Panc1 (cell line): ENCODE results near the gene MACROD1. TPM values are rescaled to one million over a fixed set of nuclear protein-coding genes. Genes with fewer than 3 reads are reported as not detected.
A peak's percentile ranks its signal among the peaks of the same experiment; 100 is the strongest.

ENCODE experiments used
- ATAC-seq: fragments of 200-7000 bp; cut with Tn5 transposase; 2 replicates; pipeline ENCODE4 v1.9.1; 2020; ENCODE audit warnings: mild to moderate bottlenecking, moderate library complexity
- BruUV-seq: library from RNA; stranded (reverse); fragments of 400-500 nt; replicated peaks from 2 replicates; lab custom pipeline; 2021; lab: Mats Ljungman, UMichigan
- CTCF ChIA-PET: fragments of 300-600 bp; sonication (Branson Sonifier 250); formaldehyde crosslinking; loops from one replicate; lab custom pipeline; 2022; ENCODE audit warnings: antibody characterized with exemption; lab: Charles Lee
- POLR2A ChIA-PET: fragments of 300-600 bp; sonication (Branson Sonifier 250); formaldehyde crosslinking; loops from one replicate; lab custom pipeline; 2022; ENCODE audit warnings: antibody characterized with exemption; lab: Charles Lee
- DNase-seq: peaks from one replicate; pipeline ENCODE4 v3.0.0-alpha.2; 2010; ENCODE audit warnings: low read depth, low spot score
- H3K27ac ChIP-seq: 2 replicates; pipeline ENCODE4 v1.5.1; 2011; ENCODE audit warnings: mild to moderate bottlenecking, low read length, inconsistent platforms
- H3K27me3 ChIP-seq: fragments of 200-500 bp; sonication (Bioruptor generic); 2 replicates; pipeline ENCODE4 v1.6.0; 2014; ENCODE audit warnings: low read length, inconsistent platforms; ENCODE audit not compliant: control insufficient read depth, insufficient read depth
- H3K36me3 ChIP-seq: fragments of 200-500 bp; sonication (Bioruptor generic); 2 replicates; pipeline ENCODE4 v1.5.1; 2014; ENCODE audit warnings: inconsistent platforms, mild to moderate bottlenecking, low read length, moderate library complexity; ENCODE audit not compliant: control insufficient read depth, insufficient read depth
- H3K4me1 ChIP-seq: 2 replicates; pipeline ENCODE4 v1.5.1; 2011; ENCODE audit warnings: inconsistent platforms, mild to moderate bottlenecking, low read length, moderate library complexity; ENCODE audit not compliant: control insufficient read depth, insufficient read depth
- H3K4me3 ChIP-seq, 2 experiments: 2 replicates each; pipeline ENCODE4 v1.5.1; 2011 to 2012; ENCODE audit warnings: low read depth in 2 of 2, low read length in 2 of 2, mild to moderate bottlenecking in 2 of 2, inconsistent platforms in 1 of 2, moderate library complexity in 1 of 2
- H3K9me3 ChIP-seq: fragments of 200-500 bp; sonication (Bioruptor generic); 2 replicates; pipeline ENCODE4 v1.5.1; 2014; ENCODE audit warnings: low read depth, mild to moderate bottlenecking, inconsistent platforms, low read length, moderate library complexity; ENCODE audit not compliant: control insufficient read depth, insufficient read depth
- POLR2AphosphoS5 ChIP-seq: IDR thresholded peaks from 2 replicates; pipeline ENCODE4 v1.6.1; 2012; ENCODE audit warnings: mild to moderate bottlenecking, low read depth, low read length, moderate library complexity
- SIN3A ChIP-seq: IDR thresholded peaks from 2 replicates; pipeline ENCODE4 v1.6.1; 2012; ENCODE audit warnings: low read depth, mild to moderate bottlenecking, low read length, moderate library complexity, borderline replicate concordance; ENCODE audit not compliant: insufficient read depth
- TCF7L2 ChIP-seq: IDR thresholded peaks from 2 replicates; pipeline ENCODE4 v1.6.1; 2011; ENCODE audit warnings: mild to moderate bottlenecking, low read depth, low read length, inconsistent platforms
- in situ Hi-C: cut with HindIII; loops from 2 replicates; pipeline ENCODE4 v1.10.0; 2016; ENCODE audit warnings: low sequenced_read_pairs, low pct_unique_long_range_greater_than_20kb
- intact Hi-C: fragments of 100-400 bp; cut with micrococcal nuclease; formaldehyde crosslinking; loops from one replicate; pipeline ENCODE4 v1.10.0; 2022; ENCODE audit not compliant: unreplicated experiment
- total RNA-seq: library from RNA; stranded (reverse); gene quantifications from one replicate; pipeline ENCODE4 v1.2.1, GENCODE V29; 2021; ENCODE audit not compliant: unreplicated experiment
- TF ChIP-seq, protein P1 (sequence below), 2 experiments: IDR thresholded peaks; 2 replicates each; pipeline ENCODE4 v1.6.1; 2011 to 2012; ENCODE audit warnings: low read depth in 2 of 2, control low read depth in 1 of 2, low read length in 1 of 2, mild to moderate bottlenecking in 1 of 2, moderate library complexity in 1 of 2; ENCODE audit not compliant: insufficient read depth in 1 of 2
- TF ChIP-seq, protein P2 (sequence below): fragments of 450-650 bp; IDR thresholded peaks from 2 replicates; pipeline ENCODE4 v1.5.1; 2017; ENCODE audit warnings: mild to moderate bottlenecking

The MACROD1 gene
- total RNA-seq, 1 experiment from 2014 or later, result 16.8 TPM

- ChIA-PET POLR2A (no interaction called here), CTCF (no interaction called here)
- Histone ChIP-seq H3K9me3 (no peaks in the 10 kb centered on the region), H3K36me3 (no peaks in the 10 kb centered on the region), H3K4me3 (no peak overlapping the region), H3K27ac (no peak overlapping the region), H3K27me3 (no peaks in the 10 kb centered on the region), H3K4me1 (peaks cover 6% of the 10 kb centered on the region; the same call in 1 of the 2 replicates)
- no TSS peak for BruUV-seq
- DNase-seq, result no peak
- TF ChIP-seq POLR2AphosphoS5, result no peak
- TF ChIP-seq TCF7L2, result no peak
- TF ChIP-seq, protein P1, sequence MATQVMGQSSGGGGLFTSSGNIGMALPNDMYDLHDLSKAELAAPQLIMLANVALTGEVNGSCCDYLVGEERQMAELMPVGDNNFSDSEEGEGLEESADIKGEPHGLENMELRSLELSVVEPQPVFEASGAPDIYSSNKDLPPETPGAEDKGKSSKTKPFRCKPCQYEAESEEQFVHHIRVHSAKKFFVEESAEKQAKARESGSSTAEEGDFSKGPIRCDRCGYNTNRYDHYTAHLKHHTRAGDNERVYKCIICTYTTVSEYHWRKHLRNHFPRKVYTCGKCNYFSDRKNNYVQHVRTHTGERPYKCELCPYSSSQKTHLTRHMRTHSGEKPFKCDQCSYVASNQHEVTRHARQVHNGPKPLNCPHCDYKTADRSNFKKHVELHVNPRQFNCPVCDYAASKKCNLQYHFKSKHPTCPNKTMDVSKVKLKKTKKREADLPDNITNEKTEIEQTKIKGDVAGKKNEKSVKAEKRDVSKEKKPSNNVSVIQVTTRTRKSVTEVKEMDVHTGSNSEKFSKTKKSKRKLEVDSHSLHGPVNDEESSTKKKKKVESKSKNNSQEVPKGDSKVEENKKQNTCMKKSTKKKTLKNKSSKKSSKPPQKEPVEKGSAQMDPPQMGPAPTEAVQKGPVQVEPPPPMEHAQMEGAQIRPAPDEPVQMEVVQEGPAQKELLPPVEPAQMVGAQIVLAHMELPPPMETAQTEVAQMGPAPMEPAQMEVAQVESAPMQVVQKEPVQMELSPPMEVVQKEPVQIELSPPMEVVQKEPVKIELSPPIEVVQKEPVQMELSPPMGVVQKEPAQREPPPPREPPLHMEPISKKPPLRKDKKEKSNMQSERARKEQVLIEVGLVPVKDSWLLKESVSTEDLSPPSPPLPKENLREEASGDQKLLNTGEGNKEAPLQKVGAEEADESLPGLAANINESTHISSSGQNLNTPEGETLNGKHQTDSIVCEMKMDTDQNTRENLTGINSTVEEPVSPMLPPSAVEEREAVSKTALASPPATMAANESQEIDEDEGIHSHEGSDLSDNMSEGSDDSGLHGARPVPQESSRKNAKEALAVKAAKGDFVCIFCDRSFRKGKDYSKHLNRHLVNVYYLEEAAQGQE (IDR thresholded peaks at IDR 0.05; ENCODE audit: insufficient read depth in 1 of 2, low read depth in 2 of 2, low read length in 1 of 2), result no peak
- TF ChIP-seq, protein P2, sequence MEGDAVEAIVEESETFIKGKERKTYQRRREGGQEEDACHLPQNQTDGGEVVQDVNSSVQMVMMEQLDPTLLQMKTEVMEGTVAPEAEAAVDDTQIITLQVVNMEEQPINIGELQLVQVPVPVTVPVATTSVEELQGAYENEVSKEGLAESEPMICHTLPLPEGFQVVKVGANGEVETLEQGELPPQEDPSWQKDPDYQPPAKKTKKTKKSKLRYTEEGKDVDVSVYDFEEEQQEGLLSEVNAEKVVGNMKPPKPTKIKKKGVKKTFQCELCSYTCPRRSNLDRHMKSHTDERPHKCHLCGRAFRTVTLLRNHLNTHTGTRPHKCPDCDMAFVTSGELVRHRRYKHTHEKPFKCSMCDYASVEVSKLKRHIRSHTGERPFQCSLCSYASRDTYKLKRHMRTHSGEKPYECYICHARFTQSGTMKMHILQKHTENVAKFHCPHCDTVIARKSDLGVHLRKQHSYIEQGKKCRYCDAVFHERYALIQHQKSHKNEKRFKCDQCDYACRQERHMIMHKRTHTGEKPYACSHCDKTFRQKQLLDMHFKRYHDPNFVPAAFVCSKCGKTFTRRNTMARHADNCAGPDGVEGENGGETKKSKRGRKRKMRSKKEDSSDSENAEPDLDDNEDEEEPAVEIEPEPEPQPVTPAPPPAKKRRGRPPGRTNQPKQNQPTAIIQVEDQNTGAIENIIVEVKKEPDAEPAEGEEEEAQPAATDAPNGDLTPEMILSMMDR, result no peak
- TF ChIP-seq SIN3A, result no peak
- in situ Hi-C loops (no loop called here), intact Hi-C loops (no loop called here)
- ATAC-seq, result peak; percentile 6; the same call in 1 of the 2 replicates
These were observed 109.1 kb downstream of the MACROD1 start for GRCh38 chr11:64056861-64057260.

DNA sequence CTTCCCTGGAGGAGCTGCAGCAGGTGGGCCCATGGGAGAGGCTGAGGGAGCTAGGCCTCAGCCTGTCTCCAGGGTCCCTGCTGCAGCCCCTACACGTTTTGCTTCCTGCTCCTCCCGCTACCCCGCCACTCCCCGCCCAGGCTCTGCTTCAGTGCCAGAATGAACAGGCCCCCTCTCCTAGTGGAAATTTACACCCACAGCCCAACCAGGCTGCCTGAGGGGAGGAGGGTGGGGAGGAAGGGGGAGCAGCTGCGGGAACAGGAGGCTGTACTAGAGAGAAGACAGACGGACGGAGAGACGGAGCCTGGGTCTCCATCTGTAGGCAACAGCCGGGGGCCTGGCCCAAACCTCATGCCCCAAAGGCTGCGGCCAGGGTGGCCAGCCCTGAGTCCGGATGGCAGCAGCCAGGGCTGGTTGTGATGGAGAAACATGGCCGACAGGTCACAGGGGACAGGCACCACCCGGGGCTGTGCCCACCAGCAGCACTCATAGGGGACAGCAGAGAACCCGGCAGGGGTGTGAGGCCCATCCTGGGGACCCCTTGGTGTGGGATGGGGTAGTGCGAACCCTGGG lies 109.6 kb downstream of the MACROD1 start:
- H3K36me3 ChIP-seq, result no peaks in the 10 kb centered on the region
- DNase-seq (no peak), ATAC-seq (no peak)
- ChIA-PET CTCF (no interaction called here), POLR2A (no interaction called here)
- in situ Hi-C loops (no loop called here), intact Hi-C loops (no loop called here)
- no TSS peak for BruUV-seq
- H3K27me3 ChIP-seq, result no peaks in the 10 kb centered on the region
- TF ChIP-seq, protein P1 (IDR thresholded peaks at IDR 0.05; ENCODE audit: insufficient read depth in 1 of 2, low read depth in 2 of 2, low read length in 1 of 2), result no peak
- TF ChIP-seq POLR2AphosphoS5 (no peak), TCF7L2 (no peak), SIN3A (no peak)
- TF ChIP-seq, protein P2, result no peak
- no peaks in the 10 kb centered on the region for H3K9me3 ChIP-seq
- no peak overlapping the region for H3K27ac ChIP-seq
- H3K4me1 ChIP-seq, result peaks cover 6% of the 10 kb centered on the region; the same call in 1 of the 2 replicates
- H3K4me3 ChIP-seq, result no peak overlapping the region
